ENCODE measurements around the gene CR2. TPM values are rescaled to one million over a fixed set of nuclear protein-coding genes. Genes with fewer than 3 reads are reported as not detected.
"Not testable (repeated sequence)": the region's sequence is repeated elsewhere in the genome, so short reads cannot be mapped to it uniquely, and the experiment has no call there.

CR2 gene
- total RNA-seq, 4 donors from 2014 or later = 0.06 to 0.07 TPM; not detected in 2

DNA sequence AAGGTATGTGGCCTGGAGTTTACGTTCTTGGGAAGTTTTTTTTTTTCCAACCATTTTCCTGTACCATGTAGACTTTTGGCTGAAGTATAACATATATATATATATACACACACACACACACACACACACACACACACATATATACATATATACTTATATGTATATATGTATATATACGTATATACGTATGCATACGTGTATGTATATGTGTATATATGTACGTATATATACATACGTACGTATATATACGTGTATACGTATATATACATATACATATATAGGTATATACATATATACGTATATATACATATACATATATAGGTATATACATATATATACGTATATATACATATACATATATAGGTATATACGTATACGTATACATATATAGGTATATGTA, 60.8 kb downstream of the CR2 start:
- intact Hi-C loops (cut with DNase I; ENCODE audit: low total_unique reads) = no loop called here
- 91 to 92% methylated on average over 13 of the region's 13 CpGs for WGBS, 2 donors
- TF ChIP-seq, protein P1, sequence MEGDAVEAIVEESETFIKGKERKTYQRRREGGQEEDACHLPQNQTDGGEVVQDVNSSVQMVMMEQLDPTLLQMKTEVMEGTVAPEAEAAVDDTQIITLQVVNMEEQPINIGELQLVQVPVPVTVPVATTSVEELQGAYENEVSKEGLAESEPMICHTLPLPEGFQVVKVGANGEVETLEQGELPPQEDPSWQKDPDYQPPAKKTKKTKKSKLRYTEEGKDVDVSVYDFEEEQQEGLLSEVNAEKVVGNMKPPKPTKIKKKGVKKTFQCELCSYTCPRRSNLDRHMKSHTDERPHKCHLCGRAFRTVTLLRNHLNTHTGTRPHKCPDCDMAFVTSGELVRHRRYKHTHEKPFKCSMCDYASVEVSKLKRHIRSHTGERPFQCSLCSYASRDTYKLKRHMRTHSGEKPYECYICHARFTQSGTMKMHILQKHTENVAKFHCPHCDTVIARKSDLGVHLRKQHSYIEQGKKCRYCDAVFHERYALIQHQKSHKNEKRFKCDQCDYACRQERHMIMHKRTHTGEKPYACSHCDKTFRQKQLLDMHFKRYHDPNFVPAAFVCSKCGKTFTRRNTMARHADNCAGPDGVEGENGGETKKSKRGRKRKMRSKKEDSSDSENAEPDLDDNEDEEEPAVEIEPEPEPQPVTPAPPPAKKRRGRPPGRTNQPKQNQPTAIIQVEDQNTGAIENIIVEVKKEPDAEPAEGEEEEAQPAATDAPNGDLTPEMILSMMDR (IDR thresholded peaks at IDR 0.05) = no peak
- TF ChIP-seq POLR2A (IDR thresholded peaks at IDR 0.05) = no peak
- no peak overlapping the region for H3K4me3 ChIP-seq (ENCODE audit: low read depth, poor library complexity, severe bottlenecking)
- DNase-seq (ENCODE audit: low spot score in 2 of 2) = no peak

DNA sequence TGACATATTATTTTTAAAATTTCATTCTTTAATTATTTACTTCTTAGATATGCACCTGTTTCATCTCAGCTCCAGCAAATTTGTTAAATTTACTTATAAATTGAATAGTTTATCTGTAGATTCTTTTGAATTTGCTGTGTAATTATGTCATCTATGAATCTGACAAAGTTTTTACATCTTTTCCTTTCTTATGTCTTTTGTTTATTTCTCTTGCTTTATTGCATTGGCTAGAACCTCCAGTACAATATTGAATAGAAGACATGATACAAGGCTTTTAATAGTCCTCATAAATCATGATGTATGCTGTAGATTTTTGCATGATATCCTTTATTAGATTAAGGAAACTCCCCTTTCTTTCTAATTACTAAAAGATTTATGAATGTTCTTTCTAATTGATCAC, 62.6 kb downstream of the CR2 start:
- no peak overlapping the region for H3K4me3 ChIP-seq (ENCODE audit: low read depth, poor library complexity, severe bottlenecking)
- no peak for TF ChIP-seq POLR2A (IDR thresholded peaks at IDR 0.05)
- TF ChIP-seq, protein P1 (IDR thresholded peaks at IDR 0.05) = no peak
- intact Hi-C loops (cut with DNase I; ENCODE audit: low total_unique reads) = no loop called here
- DNase-seq (ENCODE audit: low spot score in 2 of 2) = no peak

DNA sequence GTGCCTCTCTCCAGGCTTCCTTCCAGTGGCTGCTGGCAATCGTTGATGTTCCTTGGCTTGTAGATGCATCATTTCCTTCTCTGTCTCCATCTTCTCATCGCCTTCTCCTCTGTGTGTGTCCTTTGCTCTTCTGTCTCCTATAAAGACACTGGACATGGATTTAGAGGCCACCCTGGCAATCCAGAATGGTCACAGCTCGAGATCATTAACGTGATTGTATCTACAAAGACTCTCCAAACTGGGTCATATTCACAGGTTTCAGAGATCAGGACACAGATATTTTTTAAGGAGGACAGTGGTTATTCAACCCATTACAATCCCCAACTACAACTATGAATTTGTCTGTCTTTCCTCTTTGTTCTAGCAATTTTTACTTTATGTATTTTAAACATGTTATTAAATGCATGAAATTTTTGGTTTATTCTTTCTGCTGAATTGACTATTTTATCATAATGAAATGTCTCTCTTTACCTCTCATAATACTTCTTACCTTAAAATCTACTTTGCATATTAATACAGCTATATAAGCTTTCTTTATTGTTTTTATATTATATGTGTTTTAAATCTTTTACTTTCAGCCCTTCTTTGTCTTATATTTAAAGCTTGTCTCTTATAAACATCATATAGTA, 64.6 kb downstream of the CR2 start:
- 55 to 56% methylated on average over 4 of the region's 4 CpGs for WGBS, 2 donors
- intact Hi-C loops (cut with DNase I; ENCODE audit: low total_unique reads) = no loop called here
- no peak for TF ChIP-seq POLR2A (IDR thresholded peaks at IDR 0.05)
- TF ChIP-seq, protein P1 (IDR thresholded peaks at IDR 0.05) = no peak
- no peak for DNase-seq (ENCODE audit: low spot score in 2 of 2)
- no peak overlapping the region for H3K4me3 ChIP-seq (ENCODE audit: low read depth, poor library complexity, severe bottlenecking)

DNA sequence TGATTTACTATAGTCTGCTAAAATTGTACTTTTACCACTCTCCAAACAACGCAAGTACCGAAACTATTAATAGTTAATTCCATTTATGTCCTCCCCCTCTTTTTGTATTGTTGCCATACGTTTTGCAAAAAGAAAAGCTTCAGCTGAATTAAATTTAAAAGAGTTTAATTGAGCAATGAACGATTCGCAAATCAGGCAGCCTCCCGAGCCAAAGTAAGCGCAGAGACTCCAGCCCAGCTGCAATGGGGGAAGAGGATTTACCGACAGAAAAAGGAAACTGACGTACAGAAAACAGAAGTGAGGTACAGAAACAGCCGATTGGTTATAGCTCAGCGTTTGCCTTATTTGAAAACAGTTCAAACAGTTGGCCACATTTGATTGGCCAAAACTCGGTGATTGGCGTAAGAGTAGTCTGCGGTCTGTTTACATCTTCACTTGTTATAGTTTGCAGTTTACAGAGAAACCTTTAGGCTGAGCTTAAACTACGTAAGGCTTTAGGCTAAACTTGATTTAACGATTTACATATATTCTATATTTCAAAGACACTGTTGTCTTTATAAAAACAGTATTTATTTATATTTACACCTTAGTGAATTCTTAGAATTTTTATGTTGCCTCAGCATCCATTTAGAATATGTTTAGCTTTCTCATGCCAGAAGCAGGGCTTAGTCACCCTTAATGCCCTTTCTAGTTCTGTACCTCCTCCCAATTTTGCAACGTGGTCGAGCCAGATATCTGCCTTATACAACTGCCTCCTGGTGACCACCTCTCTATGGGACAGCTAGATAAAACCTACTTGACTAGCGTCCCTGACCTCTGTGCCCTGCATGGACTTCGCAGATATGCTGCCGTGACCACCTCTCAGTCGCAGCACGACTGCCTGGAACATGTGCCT, 65.6 kb downstream of the CR2 start:
- intact Hi-C loops (cut with DNase I; ENCODE audit: low total_unique reads) = no loop called here
- 70% methylated on average over 23 of the region's 23 CpGs for WGBS, 2 donors
- TF ChIP-seq, protein P1 (IDR thresholded peaks at IDR 0.05) = no peak
- TF ChIP-seq POLR2A (IDR thresholded peaks at IDR 0.05) = no peak
- H3K4me3 ChIP-seq (ENCODE audit: low read depth, poor library complexity, severe bottlenecking) = no peak overlapping the region
- no peak for DNase-seq (ENCODE audit: low spot score in 2 of 2)

DNA sequence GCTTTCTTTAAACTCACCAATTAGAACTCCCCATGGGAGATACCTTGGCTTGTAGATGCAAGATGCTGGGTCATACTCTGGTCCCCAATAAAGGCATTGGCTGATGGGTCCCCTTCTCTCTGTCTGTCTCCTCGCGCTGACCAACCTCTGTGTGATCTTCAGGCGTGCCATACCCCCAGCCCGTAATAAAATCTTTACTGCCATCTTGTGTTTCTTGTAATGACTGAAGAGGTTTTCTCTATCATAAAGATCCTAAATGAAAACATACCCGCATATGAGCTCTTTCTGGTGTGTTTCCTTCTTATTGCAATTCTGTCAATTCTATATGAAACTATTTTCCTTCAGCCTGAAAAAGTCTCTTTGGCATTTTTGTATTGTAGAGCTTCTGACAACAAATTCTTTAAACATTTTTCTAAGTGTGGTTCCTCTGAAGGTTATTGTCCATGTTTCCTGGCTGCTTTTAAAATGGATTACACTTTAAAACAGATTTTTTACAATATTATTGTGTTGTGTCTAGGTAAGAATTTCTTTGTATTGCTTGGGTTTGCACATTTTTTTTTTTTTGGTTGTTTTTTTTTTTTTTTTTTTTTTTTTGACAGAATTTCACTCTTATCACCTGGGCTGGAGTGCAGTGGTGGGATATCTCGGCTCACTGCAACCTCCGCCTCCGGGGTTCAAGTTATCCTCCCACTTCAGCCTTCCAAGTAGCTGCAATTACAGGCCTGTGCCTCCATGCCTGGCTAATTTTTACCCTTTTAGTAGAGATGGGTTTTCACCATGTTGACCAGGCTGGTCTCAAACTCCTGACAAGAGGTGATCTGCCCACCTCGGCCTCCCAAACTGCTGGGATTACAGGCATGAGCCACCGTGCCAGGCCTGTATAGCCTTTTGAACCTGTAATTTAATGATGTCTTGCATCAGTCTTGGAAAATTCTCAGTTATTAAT, 66.5 kb downstream of the CR2 start:
- 79 to 86% methylated on average over 10 of the region's 10 CpGs for WGBS, 2 donors
- intact Hi-C loops (cut with DNase I; ENCODE audit: low total_unique reads); DNase-seq (ENCODE audit: low spot score in 2 of 2); H3K4me3 ChIP-seq (ENCODE audit: low read depth, poor library complexity, severe bottlenecking): not testable (repeated sequence)

DNA sequence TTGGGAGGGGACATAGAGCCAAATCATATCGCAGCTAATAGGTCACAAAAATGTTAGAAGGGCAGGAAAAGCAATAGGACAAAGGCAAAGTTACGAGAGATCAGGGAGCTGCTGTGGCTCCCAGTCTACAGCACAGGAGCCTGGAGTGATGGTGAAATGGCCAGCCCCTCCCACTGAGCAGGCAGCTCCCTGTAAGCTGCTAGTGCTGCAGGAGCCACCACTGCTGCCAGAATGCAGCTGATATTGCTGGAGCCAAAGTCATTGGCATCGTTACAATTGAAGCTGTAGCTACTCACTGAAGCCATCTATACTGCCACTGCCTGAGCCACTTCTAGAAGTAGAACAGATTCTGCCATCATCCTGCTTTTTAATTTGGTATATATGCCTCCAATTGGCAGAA, 71.1 kb downstream of the CR2 start:
- DNase-seq (ENCODE audit: low spot score in 2 of 2); H3K4me3 ChIP-seq (ENCODE audit: low read depth, poor library complexity, severe bottlenecking); intact Hi-C loops (cut with DNase I; ENCODE audit: low total_unique reads): not testable (repeated sequence)
- WGBS, 2 donors = 64% methylated on average over 2 of the region's 3 CpGs

DNA sequence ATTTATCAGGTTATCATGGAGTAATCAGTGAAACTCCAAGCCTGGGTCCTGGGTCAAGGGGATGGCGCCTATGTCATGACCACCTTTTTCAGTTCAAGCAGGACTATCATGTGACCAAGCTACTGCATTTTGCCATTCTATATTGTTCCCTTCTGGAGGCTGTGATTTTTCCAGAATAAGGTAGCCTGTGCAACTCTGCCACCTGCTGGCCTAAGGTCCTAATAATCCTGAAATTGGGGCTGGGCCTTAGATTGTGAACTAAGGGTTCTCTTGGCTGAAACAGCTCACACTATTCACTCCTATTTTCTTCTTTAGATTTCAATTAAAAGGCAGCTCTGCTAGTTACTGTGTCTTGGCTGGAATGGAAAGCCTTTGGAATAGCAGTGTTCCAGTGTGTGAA, 74.3 kb downstream of the CR2 start:
- DNase-seq (ENCODE audit: low spot score in 2 of 2); intact Hi-C loops (cut with DNase I; ENCODE audit: low total_unique reads); H3K4me3 ChIP-seq (ENCODE audit: low read depth, poor library complexity, severe bottlenecking): not testable (repeated sequence)
- WGBS, 2 donors = no CpG with 5 or more reads among the region's 1 CpG

DNA sequence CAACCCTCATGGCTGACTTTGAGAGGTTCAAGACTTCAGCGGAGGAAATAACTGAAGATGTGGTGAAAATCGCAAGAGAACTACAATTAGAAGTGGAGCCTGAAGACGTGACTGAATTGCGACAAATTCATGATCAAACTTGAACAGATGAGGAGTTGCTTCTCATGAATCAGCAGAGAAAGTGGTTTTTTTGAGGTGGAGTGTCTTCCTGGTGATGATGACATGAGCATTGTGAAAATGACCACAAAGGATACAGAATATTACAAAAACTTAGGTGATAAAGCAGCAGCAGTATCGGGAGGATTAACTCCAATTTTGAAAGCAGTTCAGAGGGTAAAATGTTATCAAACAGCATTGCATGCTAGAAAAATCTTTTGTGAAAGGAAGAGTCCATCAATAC, 82.1 kb downstream of the CR2 start:
- intact Hi-C loops (cut with DNase I; ENCODE audit: low total_unique reads); H3K4me3 ChIP-seq (ENCODE audit: low read depth, poor library complexity, severe bottlenecking); DNase-seq (ENCODE audit: low spot score in 2 of 2): not testable (repeated sequence)
- WGBS, 2 donors = no CpG with 5 or more reads among the region's 5 CpGs
